ENCODE measurements around the gene CDK5R2.

- TF ChIP-seq, protein P1, sequence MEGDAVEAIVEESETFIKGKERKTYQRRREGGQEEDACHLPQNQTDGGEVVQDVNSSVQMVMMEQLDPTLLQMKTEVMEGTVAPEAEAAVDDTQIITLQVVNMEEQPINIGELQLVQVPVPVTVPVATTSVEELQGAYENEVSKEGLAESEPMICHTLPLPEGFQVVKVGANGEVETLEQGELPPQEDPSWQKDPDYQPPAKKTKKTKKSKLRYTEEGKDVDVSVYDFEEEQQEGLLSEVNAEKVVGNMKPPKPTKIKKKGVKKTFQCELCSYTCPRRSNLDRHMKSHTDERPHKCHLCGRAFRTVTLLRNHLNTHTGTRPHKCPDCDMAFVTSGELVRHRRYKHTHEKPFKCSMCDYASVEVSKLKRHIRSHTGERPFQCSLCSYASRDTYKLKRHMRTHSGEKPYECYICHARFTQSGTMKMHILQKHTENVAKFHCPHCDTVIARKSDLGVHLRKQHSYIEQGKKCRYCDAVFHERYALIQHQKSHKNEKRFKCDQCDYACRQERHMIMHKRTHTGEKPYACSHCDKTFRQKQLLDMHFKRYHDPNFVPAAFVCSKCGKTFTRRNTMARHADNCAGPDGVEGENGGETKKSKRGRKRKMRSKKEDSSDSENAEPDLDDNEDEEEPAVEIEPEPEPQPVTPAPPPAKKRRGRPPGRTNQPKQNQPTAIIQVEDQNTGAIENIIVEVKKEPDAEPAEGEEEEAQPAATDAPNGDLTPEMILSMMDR (IDR thresholded peaks at IDR 0.05): no peak
- TF ChIP-seq POLR2A (IDR thresholded peaks at IDR 0.05): no peak
These were observed 1.8 kb downstream of the CDK5R2 start for GRCh38 chr2:218961229-218961628.

All from lower leg skin (tissue), 3 donors.